HG03108 (cell line): ENCODE results near the gene LRP2BP.
A peak's percentile ranks its signal among the peaks of the same experiment; 100 is the strongest.

Source experiments
- ATAC-seq: cut with Tn5 transposase; IDR thresholded peaks from one replicate; pipeline ENCODE4 v1.9.1; 2021; ENCODE audit warnings: moderate library complexity; ENCODE audit not compliant: unreplicated experiment

The LRP2BP gene

GRCh38 chr4:185395238-185395955 lies at the start of gene LRP2BP:
TSS of gene LRP2BP (minus strand) at chr4:185395924. CDS start at chr4:185378186, 17,738 bp downstream.
- no peak for ATAC-seq

- ATAC-seq: no peak
Measured at GRCh38 chr4:185445209-185445608, 49.5 kb upstream of the LRP2BP start.

DNA sequence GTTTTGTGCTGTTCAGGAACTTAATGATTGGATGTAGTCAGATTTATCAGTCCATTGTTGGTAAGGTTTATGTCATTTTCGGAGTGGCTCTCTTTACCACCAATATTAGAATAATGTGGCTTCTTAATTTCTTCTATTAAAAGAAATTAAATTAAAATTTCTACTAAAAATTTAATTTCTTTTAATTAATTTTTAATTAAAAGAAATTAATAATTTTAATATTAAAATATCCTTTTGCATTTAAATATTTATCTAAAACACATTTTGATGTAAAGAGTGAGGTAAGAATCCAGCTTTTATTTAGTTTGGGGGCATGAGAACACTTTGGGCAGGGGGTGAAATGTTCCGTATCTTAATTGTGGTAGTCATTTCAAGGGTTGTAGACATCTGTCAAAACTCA lies 45.8 kb upstream of the LRP2BP start:
- ATAC-seq: no peak

DNA sequence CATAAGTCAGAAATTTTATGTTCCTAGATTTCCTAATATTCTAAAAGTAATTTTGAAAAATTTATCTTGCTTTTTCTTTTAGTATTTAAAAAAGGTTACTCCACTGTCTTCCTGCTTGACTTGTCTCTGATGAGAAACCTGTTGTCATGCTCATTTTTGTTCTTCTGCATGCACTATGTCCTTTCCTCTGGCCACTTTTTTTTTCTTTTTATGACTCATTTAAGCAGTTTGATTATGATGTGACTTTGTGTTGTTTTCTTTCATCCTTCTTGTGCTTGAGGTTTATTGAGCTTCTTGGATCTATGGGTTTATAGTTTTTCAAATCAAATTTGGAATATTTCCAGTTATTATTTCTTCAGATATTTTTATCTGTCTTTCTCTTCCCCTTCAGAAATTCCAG lies 42.1 kb upstream of the LRP2BP start:
- ATAC-seq: no peak

DNA sequence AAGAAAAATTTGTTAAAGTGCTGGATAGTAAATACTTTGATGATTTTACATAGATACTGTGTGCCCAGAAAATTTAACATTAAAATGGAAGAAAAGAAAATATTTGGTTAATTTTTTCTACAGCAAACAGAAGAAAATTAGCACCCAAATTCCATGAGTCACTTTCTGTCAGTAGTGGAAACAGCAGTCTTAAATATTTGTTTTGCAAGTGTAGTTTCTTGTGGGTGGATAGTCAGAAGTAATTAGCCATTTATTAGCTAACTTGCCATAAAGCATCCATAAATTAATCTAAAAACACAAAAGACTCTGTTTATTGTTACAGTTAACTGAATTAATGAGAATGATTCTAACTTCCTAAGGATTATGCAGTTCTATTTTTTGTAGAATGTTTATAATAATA lies 39.7 kb upstream of the LRP2BP start:
- no peak for ATAC-seq

DNA sequence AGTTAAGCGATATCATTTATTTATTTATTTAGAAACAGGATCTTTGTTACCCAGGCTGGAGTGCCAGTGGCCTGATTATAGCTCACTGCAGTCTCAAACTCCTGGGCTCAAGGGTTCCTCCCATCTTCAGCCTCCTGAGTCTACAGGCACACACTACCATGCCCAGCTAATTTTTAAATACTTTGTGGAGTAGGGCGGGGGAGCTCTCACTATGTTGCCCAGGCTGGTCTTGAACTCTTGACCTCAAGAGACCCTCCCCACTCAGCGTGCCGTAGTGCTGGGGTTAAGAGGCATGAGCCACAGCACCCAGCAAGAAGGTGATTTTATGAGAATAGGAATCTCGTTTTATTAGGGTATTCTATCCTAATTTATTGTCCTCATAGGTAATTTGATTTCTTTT lies 33.9 kb upstream of the LRP2BP start:
- ATAC-seq: no peak

DNA sequence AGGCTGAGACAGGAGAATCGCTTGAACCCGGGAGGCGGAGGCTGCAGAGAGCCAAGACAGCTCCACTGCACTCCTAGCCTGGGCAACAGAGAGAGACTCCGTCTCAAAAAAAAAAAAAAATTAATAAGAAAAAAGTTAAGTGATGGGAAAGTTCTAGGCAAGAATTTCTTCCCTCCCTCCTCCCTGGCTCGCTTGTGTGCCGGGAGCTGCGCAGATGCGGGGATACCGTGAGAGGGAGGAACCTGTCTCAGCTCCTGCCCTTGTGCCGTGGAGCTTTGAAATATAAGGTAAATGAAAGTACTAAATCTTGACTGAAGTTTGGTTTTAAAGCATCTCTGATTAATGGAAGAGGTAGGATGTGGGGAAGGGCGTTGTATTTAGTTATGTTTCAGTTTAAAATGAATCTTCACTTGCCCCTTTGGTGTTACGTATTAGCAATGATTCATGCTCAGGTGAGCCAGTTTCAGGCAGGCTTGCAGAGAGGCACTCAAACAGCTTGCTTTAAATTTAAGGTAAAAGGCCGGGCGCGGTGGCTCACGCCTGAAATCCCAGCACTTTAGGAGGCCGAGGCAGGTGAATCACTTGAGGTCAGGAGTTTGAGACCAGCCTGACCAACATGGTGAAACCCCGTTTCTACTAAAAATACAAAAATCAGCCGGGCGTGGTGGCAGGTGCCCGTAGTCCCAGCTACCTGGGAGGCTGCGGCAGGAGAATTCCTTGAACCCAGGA lies 31.4 kb upstream of the LRP2BP start:
- ATAC-seq: no peak

- peak; percentile 94 for ATAC-seq
Measured at GRCh38 chr4:185425647-185426352, 30.1 kb upstream of the LRP2BP start, which contains the start of gene UFSP2. TSS of gene UFSP2 (minus strand) at chr4:185425964. CDS start at chr4:185425868, 96 bp downstream.

DNA sequence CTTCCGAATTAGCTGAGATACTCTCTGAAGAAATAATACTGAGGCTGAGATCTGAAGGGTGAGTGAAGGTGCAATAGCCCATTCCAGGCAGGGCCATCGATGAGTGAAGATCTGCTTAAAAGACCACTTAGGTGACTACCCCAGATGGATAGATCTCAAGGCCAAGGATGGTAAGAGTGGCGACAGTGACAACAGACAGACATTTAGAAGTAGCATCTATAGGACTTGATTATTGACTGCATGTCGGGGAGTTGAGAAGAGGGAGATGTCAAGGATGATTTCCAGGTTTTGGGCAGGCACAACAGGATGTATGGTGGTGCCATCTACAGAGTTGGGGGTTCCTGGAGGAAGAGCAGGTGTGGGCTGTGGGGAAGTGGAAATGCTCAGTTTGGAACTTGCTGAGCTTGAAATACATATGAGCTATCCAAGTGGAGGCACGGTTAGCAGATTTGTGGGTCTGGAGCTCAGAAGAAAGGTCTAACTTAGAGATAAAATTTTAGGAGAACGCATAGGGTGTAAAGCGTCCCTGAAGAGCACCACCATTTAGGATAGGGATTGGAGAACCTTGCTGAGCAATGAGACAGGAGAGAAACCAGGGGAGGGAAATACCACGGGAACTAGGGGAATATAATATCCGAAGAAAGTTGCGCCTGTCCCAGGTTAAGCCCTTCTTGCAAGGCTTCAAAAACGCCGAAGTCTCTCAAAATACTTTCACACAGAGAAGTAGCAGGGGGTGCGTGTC lies 29.4 kb upstream of the LRP2BP start:
- no peak for ATAC-seq

DNA sequence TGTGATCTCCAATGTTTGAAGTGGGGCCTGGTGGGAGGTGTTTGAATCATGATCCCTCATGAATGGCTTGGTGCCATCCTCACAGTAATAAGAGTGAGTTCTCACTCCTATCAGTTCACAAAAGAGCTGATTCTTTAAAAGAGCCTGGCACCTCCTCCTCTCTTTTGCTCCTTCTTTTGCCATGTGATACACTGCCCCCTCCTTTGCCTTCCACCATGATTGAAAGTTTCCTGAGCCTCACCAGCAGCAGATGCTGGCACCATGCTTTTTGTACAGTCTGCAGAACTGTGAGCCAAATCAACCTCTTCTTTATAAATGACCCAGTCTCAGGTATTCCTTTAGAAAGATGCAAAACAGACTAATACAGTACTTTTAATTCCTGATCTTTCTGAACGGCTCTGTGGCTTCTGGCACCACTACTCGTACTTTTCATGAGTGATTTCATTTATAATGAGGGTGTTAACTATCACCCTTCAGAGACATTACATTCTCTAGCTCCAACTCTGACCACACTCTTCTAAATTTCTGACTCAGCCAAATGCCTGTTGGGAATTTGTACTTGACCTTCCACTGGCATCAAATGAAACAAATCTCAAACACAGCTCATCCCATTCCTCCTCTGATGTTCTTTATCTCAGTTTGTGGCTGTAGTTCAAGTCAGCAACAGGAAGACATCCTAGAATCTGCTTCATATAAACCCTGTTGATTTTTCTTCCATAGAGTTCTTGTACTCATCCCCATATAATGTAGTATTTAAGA lies 25.8 kb upstream of the LRP2BP start:
- no peak for ATAC-seq

DNA sequence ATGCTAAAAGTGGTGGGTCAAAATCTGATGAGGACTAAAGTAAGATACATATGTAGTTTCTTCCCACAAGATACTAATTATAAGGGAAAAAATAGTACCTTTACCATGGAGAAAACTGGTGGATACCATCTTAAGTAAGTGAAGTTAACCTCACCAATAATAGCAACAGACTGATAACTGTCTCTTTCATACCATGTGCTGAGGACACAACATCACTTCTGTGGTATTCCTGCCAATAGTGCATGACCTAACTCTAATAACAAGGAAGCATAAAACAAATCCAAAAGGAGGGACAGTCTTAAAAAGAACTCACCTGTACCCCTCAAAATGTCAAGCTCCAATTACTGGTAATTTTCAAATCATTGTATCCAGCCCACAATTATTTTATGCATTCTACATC lies 21.2 kb upstream of the LRP2BP start:
- ATAC-seq: no peak

GRCh38 chr4:185412412-185412811 lies 16.7 kb upstream of the LRP2BP start:
- ATAC-seq: no peak

GRCh38 chr4:185411849-185412248 lies 16.1 kb upstream of the LRP2BP start:
- ATAC-seq: no peak

DNA sequence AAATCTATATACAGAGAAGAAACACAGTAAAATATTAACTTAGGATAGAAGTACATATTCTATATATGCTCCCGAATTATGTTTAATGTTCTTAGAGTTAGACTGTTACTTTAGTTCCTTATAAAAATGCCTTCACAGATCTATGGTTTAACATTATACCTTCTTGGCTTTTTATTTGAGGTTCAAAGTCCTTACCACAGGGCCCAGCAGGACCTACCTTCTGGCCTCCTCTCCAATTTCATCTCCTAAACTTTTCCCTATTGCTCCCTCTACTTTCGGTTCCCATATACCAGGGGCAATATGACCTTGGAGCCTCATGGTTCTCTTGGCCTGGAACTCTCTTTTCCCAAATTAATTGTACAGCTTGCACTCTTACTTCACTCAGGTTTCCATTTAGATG lies 12.7 kb upstream of the LRP2BP start:
- no peak for ATAC-seq

- ATAC-seq: peak; percentile 41
Measured at GRCh38 chr4:185405296-185405999, 9.7 kb upstream of the LRP2BP start.

- no peak for ATAC-seq
Measured at GRCh38 chr4:185404031-185404430, 8.3 kb upstream of the LRP2BP start.

GRCh38 chr4:185399466-185399865 lies 3.7 kb upstream of the LRP2BP start:
- no peak for ATAC-seq

- ATAC-seq: no peak
Measured at GRCh38 chr4:185398618-185399017, 2.9 kb upstream of the LRP2BP start.

DNA sequence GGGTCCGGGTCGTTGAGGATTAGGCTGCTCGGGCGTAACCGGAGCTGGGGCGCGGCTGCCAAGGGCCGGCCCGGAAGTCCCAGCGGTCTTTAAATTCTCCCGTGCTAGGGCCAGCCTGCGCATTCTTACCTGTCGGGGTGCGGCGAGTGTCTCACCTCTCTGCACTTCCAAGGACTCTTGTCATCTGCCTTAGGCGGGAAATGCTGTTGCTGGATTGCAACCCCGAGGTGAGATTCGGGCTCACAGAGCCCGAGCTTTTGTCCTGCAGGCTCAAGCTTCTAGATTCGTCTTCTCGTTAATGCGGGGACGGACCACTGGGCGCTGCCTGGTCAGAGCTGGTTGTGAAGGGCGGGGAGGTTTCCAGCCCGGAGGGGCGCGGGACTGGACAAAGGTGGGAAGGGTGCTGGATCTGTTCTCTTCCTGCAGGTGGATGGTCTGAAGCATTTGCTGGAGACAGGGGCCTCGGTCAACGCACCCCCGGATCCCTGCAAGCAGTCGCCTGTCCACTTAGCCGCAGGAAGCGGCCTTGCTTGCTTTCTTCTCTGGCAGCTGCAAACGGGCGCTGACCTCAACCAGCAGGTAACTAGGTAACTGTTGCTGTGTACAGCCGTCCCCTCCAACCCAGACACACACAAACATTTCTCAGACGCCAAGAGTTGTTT lies 1.1 kb upstream of the LRP2BP start, which contains the start of gene ANKRD37:
Gene ANKRD37 (plus strand): TSS at position 118 of the 662 bp plus-strand sequence. CDS start 83 bp downstream, at position 201.
- no peak for ATAC-seq
